IPS-18c (cell line): ENCODE measurements around the gene OR6B2.

Experiments used
- H3K4me3 ChIP-seq: 2 replicates; pipeline ENCODE4 v1.7.0; 2013; ENCODE audit warnings: low read depth, mild to moderate bottlenecking, low read length, moderate library complexity; ENCODE audit not compliant: insufficient read depth
- H3K9me3 ChIP-seq: one replicate; pipeline ENCODE4 v1.6.1; 2013; ENCODE audit warnings: mild to moderate bottlenecking, low read length, moderate library complexity; ENCODE audit not compliant: control insufficient read depth, insufficient read depth

OR6B2 gene

DNA sequence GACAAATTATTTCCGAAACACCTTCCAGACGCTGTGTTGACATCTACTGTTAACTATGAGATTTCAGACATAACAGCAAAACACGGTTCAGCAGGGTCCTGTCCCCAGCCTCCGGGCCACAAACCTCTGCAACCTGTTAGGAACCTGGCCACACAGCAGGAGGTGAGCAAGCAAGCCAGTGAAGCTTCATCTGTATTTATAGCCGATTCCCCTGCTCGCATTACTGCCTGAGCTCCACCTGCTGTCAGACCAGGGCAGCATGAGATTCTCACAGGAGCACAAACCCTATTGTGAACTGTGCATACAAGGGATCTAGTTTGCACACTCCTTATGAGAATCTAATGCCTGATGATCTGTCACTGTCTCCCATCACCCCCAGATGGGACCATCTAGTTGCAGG lies 36.1 kb downstream of the OR6B2 start:
- no peaks in the 10 kb centered on the region for H3K9me3 ChIP-seq

DNA sequence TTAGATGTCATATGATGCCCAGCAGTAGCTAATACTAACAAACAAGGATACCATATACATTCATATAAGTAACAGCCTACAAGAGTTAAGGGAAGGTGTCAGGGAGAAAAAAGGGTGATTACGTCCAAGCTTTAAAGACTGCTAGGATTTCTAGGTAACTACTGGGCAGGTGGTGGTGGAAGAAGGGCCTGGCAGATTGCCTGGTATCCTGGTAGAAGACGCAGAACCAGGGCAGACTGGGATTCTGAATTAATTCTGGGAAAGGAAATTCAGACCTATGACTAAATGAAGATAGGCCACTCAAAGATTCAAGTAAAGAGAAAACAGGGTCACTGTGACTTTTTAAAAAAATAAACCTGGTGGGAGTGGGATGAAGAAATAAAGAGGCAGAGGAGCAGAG lies 36.9 kb downstream of the OR6B2 start:
- Histone ChIP-seq H3K9me3 (no peaks in the 10 kb centered on the region), H3K4me3 (no peak overlapping the region)

More for the DNA sequence above, 36.1 kb downstream of the OR6B2 start:
- H3K4me3 ChIP-seq, result no peak overlapping the region

DNA sequence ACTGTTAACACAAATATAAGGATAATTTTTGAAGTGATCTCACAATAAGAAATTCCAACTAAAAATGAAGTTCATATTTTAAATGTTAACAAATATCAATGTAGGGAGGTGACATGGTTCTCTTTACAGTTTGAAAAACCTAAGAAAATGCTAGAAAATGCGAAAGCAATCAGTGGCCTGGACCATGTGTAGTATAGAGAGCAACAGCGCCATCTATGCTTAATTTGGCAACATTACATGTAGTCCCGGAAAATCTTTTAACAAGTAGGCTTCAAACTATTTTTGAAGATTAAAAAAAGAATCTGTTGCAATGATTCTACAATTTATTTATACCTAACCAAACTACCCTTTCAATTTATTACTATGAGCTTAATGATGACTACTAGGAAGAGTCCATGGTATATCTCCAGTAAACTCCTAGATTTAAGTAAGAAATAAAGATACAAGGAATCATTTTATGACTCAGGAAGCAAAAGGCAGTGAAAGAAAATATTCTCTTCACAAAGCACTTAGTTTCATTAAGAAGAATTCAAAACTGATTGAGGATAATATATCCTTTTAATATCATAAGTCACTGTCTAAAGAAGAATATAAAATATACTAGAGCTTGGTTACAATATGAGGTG lies 38.4 kb downstream of the OR6B2 start:
- H3K9me3 ChIP-seq, result no peaks in the 10 kb centered on the region

DNA sequence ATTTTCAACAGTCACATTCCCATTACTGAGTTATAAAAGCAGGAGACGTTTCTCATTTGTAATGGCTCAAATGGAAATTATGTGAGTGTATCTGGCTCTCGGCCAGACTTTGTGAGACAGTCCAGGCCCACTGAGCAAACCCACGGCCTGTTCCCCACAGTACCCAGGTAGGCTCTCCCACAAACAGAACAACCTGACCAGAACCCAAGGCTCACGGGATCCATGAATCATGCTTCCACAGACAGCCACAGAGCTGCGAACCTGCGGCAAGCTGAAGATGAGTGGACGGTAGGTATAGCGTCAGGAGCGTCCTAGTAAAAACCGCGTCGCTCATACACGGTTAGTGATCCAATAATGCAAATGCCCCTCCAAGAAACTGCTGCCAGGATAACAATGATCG lies 39.3 kb downstream of the OR6B2 start:
- Histone ChIP-seq H3K4me3 (no peak overlapping the region), H3K9me3 (no peaks in the 10 kb centered on the region)

More for the DNA sequence above, 38.4 kb downstream of the OR6B2 start:
- H3K4me3 ChIP-seq, result no peak overlapping the region

DNA sequence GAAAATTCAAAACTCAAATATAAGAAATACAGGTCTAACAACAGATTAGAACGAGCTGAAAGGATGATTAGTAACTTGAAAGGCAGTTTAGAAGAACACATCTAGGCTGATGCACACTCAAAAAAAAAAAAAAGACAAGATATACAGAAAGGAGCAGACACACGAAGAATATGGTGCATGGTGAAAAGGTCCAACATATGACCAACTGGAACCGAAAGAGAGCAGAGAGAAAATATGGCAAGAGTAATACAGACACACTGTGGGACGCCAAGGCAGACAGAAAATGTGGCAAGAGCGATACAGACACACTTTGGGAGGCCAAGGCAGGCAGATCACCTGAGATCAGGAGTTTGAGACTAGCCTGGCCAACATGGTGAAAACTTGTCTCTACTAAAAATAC lies 44.9 kb downstream of the OR6B2 start:
- H3K4me3 ChIP-seq, result no peak overlapping the region
- H3K9me3 ChIP-seq, result no peaks in the 10 kb centered on the region

DNA sequence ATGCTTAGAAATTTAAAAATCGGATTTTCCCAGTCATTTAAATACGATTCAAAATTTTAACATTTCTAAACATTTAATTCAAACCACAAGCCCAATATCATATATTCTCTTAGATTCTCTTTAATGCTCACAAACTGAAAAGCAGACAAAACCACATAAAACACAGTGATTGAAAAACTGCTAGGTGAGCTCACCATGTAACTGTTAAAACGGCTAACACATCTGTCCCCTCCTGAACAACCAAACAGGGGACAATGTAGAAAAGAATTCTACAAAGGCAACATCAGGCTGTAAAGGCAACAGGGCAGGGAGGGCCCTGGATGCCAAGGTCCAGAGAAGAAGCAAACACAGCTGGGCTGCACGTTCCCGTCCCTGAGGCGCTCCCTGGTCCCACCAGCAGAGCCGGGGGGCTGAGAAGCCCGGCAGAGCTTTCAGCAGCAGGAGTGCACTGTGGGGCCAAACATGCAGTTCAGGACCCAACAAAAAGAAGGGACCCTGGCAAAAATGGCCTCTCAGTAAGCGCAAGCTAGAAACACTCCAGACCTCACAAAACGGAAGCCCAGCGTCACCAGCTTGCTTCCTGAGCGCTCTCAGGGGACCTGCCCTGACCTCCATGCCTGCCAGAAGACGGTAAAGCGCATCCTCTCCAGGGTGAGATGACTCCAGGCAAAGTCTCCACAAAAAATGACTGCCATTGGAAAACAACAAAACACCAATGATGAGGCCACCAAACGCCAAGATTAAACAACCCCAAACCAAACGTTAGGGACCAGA lies 45.6 kb downstream of the OR6B2 start:
- no peaks in the 10 kb centered on the region for H3K9me3 ChIP-seq
- no peak overlapping the region for H3K4me3 ChIP-seq

DNA sequence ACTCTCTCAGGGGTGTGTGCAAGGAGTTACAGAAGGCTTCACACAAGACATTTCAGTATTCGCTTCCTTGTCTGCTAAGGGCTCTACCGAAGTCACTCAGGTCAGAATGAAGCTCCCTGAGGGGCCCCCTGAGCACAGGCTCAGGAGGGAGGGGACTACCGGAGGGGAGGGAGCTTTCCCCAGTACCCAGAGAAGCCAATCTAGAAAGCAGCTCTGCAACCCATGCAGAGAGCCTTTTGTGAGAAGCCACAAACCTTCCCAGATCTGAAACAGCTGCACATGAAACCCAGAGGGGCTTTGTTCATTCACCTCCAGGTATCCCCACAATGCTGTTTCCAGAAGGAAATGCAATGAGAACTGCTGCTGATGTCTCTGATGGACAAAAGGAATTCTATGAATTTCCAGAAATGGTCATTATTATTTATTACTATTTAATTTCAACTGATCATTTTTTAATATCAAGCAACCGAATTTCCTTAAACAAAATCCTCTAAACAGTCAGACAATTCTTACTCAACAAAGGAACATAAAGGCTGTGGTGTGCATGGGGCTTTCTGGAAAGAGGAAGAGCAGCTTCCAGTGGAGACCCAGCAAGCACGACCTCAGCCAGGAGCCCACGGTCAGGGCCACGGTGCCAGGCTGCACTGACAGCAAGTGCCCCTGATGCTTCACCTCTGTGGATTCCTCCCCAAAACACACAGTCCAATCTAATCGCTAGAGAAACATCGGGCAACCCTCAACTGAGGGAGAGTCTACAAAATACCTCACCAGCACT lies 47.0 kb downstream of the OR6B2 start:
- no peak overlapping the region for H3K4me3 ChIP-seq

More for the DNA sequence above, 47.0 kb downstream of the OR6B2 start:
- no peaks in the 10 kb centered on the region for H3K9me3 ChIP-seq
